HG03432 (cell line): Measurements from ENCODE around the gene FAR1.
"Not testable (repeated sequence)": the region's sequence is repeated elsewhere in the genome, so short reads cannot be mapped to it uniquely, and the experiment has no call there.

Experiments
- ATAC-seq: cut with Tn5 transposase; IDR thresholded peaks from one replicate; pipeline ENCODE4 v1.9.1; 2021; ENCODE audit warnings: mild to moderate bottlenecking, moderate library complexity; ENCODE audit not compliant: unreplicated experiment

FAR1 gene

GRCh38 chr11:13668102-13668956 lies at the start of gene FAR1:
Gene FAR1 (plus strand): TSS chr11:13668668. CDS start chr11:13694766, 26,098 bp downstream.
- peak; percentile 90 for ATAC-seq

- ATAC-seq: no peak
These were observed 48.4 kb upstream of the FAR1 start for GRCh38 chr11:13620063-13620462.

GRCh38 chr11:13626818-13627217 lies 41.6 kb upstream of the FAR1 start:
- ATAC-seq: not testable (repeated sequence)

GRCh38 chr11:13628634-13629033 lies 39.8 kb upstream of the FAR1 start:
- not testable (repeated sequence) for ATAC-seq

GRCh38 chr11:13629779-13630178 lies 38.7 kb upstream of the FAR1 start:
- ATAC-seq: no peak

- ATAC-seq: no peak
These were observed 33.2 kb upstream of the FAR1 start for GRCh38 chr11:13635290-13635689.

GRCh38 chr11:13635804-13636203 lies 32.7 kb upstream of the FAR1 start:
- ATAC-seq: no peak

GRCh38 chr11:13637125-13638069 lies 31.1 kb upstream of the FAR1 start:
- no peak for ATAC-seq

GRCh38 chr11:13638422-13638821 lies 30.0 kb upstream of the FAR1 start:
- ATAC-seq: no peak

GRCh38 chr11:13644997-13645687 lies 23.3 kb upstream of the FAR1 start:
- ATAC-seq: no peak

GRCh38 chr11:13647391-13647790 lies 21.1 kb upstream of the FAR1 start:
- no peak for ATAC-seq

- ATAC-seq: no peak
These were observed 18.8 kb upstream of the FAR1 start for GRCh38 chr11:13649619-13650018.

- ATAC-seq: not testable (repeated sequence)
These were observed 17.0 kb upstream of the FAR1 start for GRCh38 chr11:13651515-13651914.

GRCh38 chr11:13661074-13661623 lies 7.3 kb upstream of the FAR1 start:
- ATAC-seq: no peak

GRCh38 chr11:13663631-13664071 lies 4.8 kb upstream of the FAR1 start:
- no peak for ATAC-seq

GRCh38 chr11:13664351-13664750 lies 4.1 kb upstream of the FAR1 start:
- ATAC-seq: no peak

- no peak for ATAC-seq
These were observed 1.8 kb upstream of the FAR1 start for GRCh38 chr11:13666708-13667107.

- no peak for ATAC-seq
These were observed 1.2 kb upstream of the FAR1 start for GRCh38 chr11:13667245-13667644.

GRCh38 chr11:13667795-13668101 lies 720 bp upstream of the FAR1 start:
- ATAC-seq: no peak

GRCh38 chr11:13668957-13669521 lies 571 bp downstream of the FAR1 start:
- ATAC-seq: peak; percentile 15
